ENCODE measurements around the gene NECTIN4. TPM values are rescaled to one million over a fixed set of nuclear protein-coding genes. Genes with fewer than 3 reads are reported as not detected.
A peak's percentile ranks its signal among the peaks of the same experiment; 100 is the strongest.
"Not testable (repeated sequence)": the region's sequence is repeated elsewhere in the genome, so short reads cannot be mapped to it uniquely, and the experiment has no call there.

The NECTIN4 gene
- total RNA-seq, 1 donor from 2014 or later, result 0.05 TPM

DNA sequence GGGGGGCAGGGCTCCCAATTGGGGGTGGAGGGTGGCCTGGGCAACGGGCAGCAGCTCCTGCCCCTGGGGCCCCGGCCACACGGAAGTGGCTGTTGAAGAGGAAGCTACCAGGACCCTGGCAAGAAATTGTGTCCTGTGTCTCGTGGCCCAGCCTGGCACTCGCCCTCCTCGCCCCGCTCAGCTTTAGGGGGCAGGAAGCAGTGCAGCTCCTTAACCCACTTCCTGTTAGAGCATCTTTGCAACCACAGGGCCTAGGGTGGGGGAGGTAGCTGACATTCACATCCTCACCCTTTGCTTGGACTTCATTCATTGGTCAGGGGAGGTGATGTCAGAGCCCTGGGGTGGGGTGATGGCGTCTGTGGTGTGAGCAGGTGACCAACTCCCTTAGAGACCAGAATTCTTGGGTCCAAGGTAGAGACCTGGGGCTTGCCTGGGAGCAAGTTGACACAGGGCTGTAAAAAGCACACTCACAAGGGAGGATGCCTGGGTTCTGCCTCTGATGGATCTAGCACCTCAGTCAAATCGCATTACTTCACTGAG lies 19.6 kb downstream of the NECTIN4 start, which contains the start of gene ARHGAP30:
ARHGAP30 (minus strand) TSS at position 161 of the 540 bp plus-strand sequence. CDS start 267 bp downstream, outside the sequence.
- H3K27me3 Mint-ChIP-seq, result no peaks in the 10 kb centered on the region
- H3K27ac Mint-ChIP-seq, result peak within 1 kb of the TSS; percentile 97
- peak; percentile 96 for DNase-seq
- intact Hi-C loops (cut with micrococcal nuclease), result loop anchor here (1.0 to 5.0 kb wide), 2 partner anchors 22 to 62 kb away; partner anchors contain the start of gene DEDD
- peak within 1 kb of the TSS; percentile 99 for H3K4me3 Mint-ChIP-seq
- peaks cover 21% of the 10 kb centered on the region for H3K36me3 Mint-ChIP-seq (ENCODE audit: low read depth)
- no peaks in the 10 kb centered on the region for H3K9me3 Mint-ChIP-seq
- peaks cover 51% of the 10 kb centered on the region for H3K4me1 Mint-ChIP-seq

DNA sequence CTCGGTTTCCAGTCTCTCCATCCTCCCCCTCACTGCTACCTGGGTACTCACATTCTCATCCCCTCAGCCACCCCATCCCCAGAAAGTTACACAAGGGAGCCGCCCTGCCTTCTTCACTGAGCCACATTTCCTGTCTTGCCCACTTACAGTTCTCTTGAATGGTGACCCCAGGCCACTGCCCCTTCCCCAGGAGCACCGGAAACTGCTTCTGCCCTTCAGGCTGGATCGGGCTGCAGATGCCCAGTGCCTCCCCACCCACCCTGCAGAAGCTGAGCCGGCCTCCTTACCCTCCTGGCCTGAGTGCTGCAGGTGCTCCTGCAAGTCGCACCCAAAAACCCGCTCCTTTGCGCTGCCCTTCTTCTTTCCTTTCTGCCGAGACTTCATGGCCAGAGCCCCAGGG lies 20.1 kb downstream of the NECTIN4 start:
- H3K4me1 Mint-ChIP-seq, result peaks cover 54% of the 10 kb centered on the region
- peak overlapping the region; percentile 97 for H3K27ac Mint-ChIP-seq
- peak; percentile 79 for DNase-seq
- no peaks in the 10 kb centered on the region for H3K9me3 Mint-ChIP-seq
- H3K27me3 Mint-ChIP-seq, result no peaks in the 10 kb centered on the region
- H3K4me3 Mint-ChIP-seq, result peak overlapping the region; percentile 99
- intact Hi-C loops (cut with micrococcal nuclease), result loop anchor here (5.0 kb wide), 1 partner anchor 63 kb away; the partner anchor contains the start of gene DEDD
- peaks cover 26% of the 10 kb centered on the region for H3K36me3 Mint-ChIP-seq (ENCODE audit: low read depth)

DNA sequence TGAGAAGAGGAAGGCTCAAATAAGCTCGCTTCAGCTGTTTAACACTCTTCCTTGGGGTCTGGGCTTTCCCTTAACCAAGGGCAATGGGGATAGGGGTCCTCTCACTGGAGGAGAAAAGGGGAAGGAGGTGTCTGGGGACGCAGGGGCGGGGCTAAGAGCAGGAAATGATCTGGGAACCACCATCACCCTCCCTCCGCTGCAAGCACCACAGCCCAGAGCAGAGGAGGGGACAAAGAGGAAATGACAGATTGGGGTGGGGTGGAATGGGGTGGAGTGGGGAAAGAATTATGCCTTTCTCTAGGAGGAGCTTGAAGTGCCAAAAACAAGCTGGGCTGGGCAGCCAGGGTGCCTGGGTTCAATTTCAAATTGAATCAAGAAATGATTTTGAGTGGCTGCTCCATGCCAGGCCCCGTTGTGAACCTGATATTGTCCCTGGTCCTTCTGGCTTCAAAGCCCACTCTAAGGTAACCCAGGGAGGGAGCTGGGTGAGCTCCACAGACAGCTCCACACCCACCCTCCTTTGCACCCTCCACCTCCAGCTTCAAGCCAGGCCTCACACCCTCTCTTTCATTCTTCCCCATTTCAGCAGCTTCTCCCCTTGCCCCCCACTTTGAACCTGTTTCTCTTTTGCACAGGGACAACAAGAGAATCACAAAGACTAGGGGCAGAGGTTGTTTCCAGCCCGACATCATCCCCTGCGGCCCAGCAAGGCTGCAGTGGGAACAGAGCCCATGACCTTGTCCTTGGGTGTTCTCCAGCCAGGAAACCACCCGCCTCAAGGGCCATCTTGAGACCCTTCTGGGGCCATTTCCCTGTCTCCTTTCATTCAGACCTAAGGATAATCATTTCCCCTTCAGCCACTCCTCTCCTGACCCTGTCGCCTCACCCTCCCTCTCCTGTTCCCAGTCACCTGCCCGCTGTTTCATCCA lies 20.8 kb downstream of the NECTIN4 start:
- intact Hi-C loops (cut with micrococcal nuclease), result loop anchor here (1.0 to 5.0 kb wide), 5 partner anchors 22 to 85 kb away; partner anchors contain the start of genes DEDD and UFC1
- Mint-ChIP-seq H3K4me3 (peak overlapping the region; percentile 99), H3K36me3 (ENCODE audit: low read depth) (peaks cover 29% of the 10 kb centered on the region), H3K9me3 (no peaks in the 10 kb centered on the region), H3K4me1 (peaks cover 59% of the 10 kb centered on the region), H3K27me3 (no peaks in the 10 kb centered on the region), H3K27ac (peak overlapping the region; percentile 97)
- DNase-seq, result peak; percentile 96

DNA sequence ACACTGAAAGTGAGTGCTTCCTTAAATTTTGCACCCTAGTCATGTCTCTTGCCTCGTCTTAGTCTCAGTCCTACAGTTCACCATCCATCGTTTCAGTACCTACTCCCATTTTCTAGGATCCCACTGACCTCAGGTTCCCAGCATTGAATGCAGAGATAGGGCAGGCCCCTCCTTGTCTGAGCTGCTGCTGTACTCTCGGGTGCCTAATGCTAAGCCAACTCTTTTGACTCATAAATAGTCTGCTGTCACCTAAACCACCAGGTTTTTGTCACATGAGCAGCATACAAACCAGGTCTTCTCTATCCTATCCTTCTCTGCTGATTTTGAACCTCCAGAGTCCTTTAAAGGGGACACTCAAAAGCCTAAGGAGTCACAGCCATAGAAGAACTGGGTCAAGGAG lies 22.7 kb downstream of the NECTIN4 start:
- Mint-ChIP-seq H3K9me3 (no peaks in the 10 kb centered on the region), H3K27ac (peak overlapping the region; percentile 92), H3K4me1 (peaks cover 59% of the 10 kb centered on the region), H3K27me3 (no peaks in the 10 kb centered on the region), H3K4me3 (peak overlapping the region; percentile 99), H3K36me3 (ENCODE audit: low read depth) (peaks cover 38% of the 10 kb centered on the region)
- peak; percentile 65 for DNase-seq
- intact Hi-C loops (cut with micrococcal nuclease), result loop anchor here (5.0 kb wide), 1 partner anchor 66 kb away; the partner anchor contains the start of gene DEDD

DNA sequence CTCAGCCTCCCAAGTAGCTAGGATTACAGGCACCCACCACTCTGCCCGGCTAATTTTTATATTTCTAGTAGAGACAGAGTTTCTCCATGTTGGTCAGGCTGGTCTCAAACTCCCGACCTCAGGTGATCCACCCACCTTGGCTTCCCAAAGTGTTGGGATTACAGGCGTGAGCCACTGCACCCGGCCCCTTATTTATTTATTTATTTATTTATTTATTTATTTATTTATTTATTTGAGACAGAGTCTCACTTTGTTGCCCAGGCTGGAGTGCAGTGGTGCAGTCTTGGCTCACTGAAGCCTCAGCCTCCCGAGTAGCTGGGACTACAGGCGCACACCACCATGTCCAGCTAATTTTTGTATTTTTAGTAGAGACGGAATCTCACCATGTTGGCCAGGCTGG lies 23.7 kb downstream of the NECTIN4 start:
- not testable (repeated sequence) for H3K27ac Mint-ChIP-seq, DNase-seq, H3K9me3 Mint-ChIP-seq, H3K27me3 Mint-ChIP-seq
- Mint-ChIP-seq H3K4me3 (peak overlapping the region; percentile 64), H3K36me3 (ENCODE audit: low read depth) (peaks cover 38% of the 10 kb centered on the region), H3K4me1 (peaks cover 58% of the 10 kb centered on the region)
- intact Hi-C loops (cut with micrococcal nuclease), result loop anchor here (5.0 kb wide), 1 partner anchor 67 kb away; the partner anchor contains the start of gene DEDD

DNA sequence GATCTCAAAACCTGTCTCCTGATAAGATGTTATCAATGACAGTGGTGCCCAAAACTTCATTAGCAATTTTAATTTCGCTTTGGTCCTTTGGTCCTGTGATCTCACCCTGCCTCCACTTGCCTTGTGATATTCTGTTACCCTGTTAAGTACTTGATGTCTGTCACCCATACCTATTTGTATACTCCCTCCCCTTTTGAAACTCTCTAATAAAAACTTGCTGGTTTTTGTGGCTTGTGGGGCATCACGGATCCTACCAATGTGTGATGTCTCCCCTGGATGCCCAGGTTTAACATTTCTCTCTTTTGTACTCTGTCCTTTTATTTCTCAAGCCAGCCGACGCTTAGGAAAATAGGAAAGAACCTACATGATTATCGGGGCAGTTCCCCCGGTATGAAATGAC lies 25.4 kb downstream of the NECTIN4 start:
- H3K27me3 Mint-ChIP-seq; intact Hi-C loops (cut with micrococcal nuclease); H3K9me3 Mint-ChIP-seq; DNase-seq: not testable (repeated sequence)
- Mint-ChIP-seq H3K4me1 (peaks cover 58% of the 10 kb centered on the region), H3K36me3 (ENCODE audit: low read depth) (peaks cover 47% of the 10 kb centered on the region), H3K4me3 (peak overlapping the region; percentile 65), H3K27ac (peak overlapping the region; percentile 46)

DNA sequence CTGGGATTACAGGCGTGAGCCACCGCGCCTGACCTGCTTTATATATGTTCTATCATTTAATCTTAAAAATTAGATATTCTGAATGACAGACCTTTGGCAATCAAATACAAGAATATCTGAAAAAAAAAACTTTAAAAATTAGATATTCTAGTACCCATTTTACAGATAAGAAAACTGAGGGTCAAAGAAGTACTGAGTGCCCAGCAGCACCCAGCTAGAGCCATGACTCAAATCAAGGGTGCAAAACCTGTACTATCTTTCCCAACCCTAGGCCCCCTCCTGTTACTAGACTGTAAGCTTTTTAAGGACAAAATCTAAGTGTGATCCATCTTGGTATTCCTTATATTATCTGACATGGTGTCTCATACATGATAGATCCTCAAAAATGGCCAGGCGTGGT lies 27.9 kb downstream of the NECTIN4 start:
- no peaks in the 10 kb centered on the region for H3K9me3 Mint-ChIP-seq
- no peak overlapping the region for H3K4me3 Mint-ChIP-seq
- no peaks in the 10 kb centered on the region for H3K27me3 Mint-ChIP-seq
- H3K4me1 Mint-ChIP-seq, result peaks cover 38% of the 10 kb centered on the region
- intact Hi-C loops (cut with micrococcal nuclease), result no loop called here
- DNase-seq, result no peak
- H3K27ac Mint-ChIP-seq, result no peak overlapping the region
- peaks cover 46% of the 10 kb centered on the region for H3K36me3 Mint-ChIP-seq (ENCODE audit: low read depth)

DNA sequence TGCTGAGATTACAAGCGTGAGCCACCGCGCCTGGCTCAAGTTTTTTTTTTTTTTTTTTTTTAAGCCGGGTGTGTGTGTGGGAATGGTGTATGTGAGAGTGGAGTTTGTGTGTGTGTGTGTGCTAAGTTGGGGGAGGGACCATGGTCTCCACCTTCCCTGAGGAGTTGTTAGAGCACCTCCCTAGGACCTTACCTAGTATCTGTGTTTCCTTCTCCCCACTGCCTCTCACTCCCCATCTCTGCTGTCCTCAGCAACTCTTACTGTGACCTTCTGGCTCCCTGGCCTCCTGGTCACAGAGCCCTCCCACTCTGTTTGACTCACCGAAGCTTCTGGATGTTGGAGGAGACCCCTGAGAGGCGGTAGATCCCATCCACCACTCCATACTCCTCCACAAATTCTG lies 30.1 kb downstream of the NECTIN4 start:
- no peaks in the 10 kb centered on the region for H3K27me3 Mint-ChIP-seq
- intact Hi-C loops (cut with micrococcal nuclease), result no loop called here
- no peak overlapping the region for H3K4me3 Mint-ChIP-seq
- H3K36me3 Mint-ChIP-seq (ENCODE audit: low read depth), result peaks cover 51% of the 10 kb centered on the region
- no peak for DNase-seq
- peak overlapping the region; percentile 72 for H3K27ac Mint-ChIP-seq
- no peaks in the 10 kb centered on the region for H3K9me3 Mint-ChIP-seq
- H3K4me1 Mint-ChIP-seq, result peaks cover 32% of the 10 kb centered on the region

DNA sequence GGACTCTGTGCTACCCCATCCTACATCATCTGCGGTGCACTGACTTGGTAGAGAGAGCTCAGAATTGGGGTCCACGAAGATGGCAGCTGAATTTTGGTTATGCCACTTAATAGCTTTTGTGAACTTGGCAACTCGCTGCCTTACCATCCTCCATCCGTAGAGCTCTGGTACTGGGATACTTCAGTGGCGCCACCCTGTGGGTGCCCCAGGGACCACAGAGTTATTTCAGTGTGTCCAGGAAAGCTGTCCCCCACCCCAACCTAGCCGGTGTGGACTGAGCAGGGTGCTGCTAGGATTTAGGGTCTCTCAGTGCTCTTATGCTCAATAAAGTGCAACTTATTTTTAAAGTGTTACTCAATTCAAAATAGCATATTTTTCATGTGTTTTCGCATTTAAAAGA lies 34.6 kb downstream of the NECTIN4 start:
- DNase-seq, result no peak
- Mint-ChIP-seq H3K4me1 (peaks cover 20% of the 10 kb centered on the region), H3K4me3 (no peak overlapping the region), H3K27ac (no peak overlapping the region), H3K9me3 (no peaks in the 10 kb centered on the region), H3K36me3 (ENCODE audit: low read depth) (peaks cover 63% of the 10 kb centered on the region), H3K27me3 (no peaks in the 10 kb centered on the region)
- intact Hi-C loops (cut with micrococcal nuclease), result no loop called here

DNA sequence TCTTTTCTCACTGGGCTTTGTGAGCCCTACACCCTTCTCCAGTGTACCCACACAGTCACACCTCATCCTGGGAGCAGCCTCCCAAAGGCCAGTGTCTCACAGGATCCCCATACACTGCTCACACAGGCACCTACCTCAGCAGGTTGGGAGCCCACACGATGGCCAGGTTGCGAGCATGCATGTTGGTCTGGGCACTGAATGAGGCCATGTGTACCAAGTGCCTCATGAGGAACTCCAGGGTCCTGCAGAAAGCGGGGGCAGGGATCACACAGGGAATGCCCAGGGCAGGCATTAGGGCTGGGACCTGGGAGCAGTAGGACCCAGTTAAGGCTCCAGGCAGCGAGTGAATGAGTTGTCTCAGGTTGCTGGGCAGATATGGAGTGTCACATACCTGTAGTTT lies 35.1 kb downstream of the NECTIN4 start:
- no peaks in the 10 kb centered on the region for H3K9me3 Mint-ChIP-seq
- H3K4me3 Mint-ChIP-seq, result no peak overlapping the region
- intact Hi-C loops (cut with micrococcal nuclease), result no loop called here
- H3K36me3 Mint-ChIP-seq (ENCODE audit: low read depth), result peaks cover 63% of the 10 kb centered on the region
- DNase-seq, result no peak
- peaks cover 14% of the 10 kb centered on the region for H3K4me1 Mint-ChIP-seq
- peak overlapping the region; percentile 34 for H3K27ac Mint-ChIP-seq
- no peaks in the 10 kb centered on the region for H3K27me3 Mint-ChIP-seq

DNA sequence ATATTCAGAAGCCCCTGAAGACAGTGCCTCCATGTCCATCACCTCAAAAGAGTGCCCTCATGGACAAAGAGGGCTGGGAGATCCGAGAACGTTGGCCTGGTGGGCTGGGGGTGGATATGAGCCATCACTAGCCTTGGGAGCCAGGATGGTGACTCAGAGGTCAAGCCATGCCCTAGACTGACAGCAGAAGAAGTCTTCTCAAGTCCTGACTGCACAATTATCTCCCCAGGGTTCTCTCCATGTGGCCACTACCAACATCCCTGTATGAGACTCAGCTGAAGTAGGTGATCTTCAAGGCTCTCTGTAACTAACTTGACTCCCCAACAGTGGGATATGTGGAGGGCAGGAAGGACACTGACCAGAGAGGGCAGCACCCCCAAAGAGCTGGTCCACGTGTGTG lies 36.5 kb downstream of the NECTIN4 start:
- peaks cover 18% of the 10 kb centered on the region for H3K4me1 Mint-ChIP-seq
- DNase-seq, result no peak
- no peak overlapping the region for H3K4me3 Mint-ChIP-seq
- no peak overlapping the region for H3K27ac Mint-ChIP-seq
- peaks cover 69% of the 10 kb centered on the region for H3K36me3 Mint-ChIP-seq (ENCODE audit: low read depth)
- no peaks in the 10 kb centered on the region for H3K9me3 Mint-ChIP-seq
- no peaks in the 10 kb centered on the region for H3K27me3 Mint-ChIP-seq
- intact Hi-C loops (cut with micrococcal nuclease), result no loop called here

DNA sequence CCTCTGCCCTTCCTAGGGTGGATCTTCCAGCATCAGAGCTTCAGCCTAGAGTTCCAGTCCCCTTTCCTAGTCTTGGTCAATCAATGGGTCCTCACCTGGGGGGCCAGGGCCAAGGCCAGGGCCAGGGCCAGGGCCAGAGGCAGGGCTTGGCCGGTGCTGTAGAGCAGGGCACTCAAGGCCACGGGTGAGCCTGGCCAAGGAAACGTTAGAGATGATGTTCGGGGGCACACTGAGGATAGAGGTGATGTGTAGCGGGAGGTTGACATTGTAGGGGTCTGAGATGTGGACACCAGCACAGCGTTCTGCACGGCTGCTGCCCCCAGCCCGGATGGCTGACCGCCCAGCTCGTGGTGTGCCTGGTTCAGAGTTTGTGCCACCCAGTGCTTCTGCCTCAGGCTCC lies 38.1 kb downstream of the NECTIN4 start:
- no peak for DNase-seq
- H3K27me3 Mint-ChIP-seq, result no peaks in the 10 kb centered on the region
- H3K4me1 Mint-ChIP-seq, result peaks cover 29% of the 10 kb centered on the region
- H3K4me3 Mint-ChIP-seq, result no peak overlapping the region
- no peaks in the 10 kb centered on the region for H3K9me3 Mint-ChIP-seq
- H3K36me3 Mint-ChIP-seq (ENCODE audit: low read depth), result peaks cover 68% of the 10 kb centered on the region
- H3K27ac Mint-ChIP-seq, result no peak overlapping the region
- intact Hi-C loops (cut with micrococcal nuclease), result no loop called here

DNA sequence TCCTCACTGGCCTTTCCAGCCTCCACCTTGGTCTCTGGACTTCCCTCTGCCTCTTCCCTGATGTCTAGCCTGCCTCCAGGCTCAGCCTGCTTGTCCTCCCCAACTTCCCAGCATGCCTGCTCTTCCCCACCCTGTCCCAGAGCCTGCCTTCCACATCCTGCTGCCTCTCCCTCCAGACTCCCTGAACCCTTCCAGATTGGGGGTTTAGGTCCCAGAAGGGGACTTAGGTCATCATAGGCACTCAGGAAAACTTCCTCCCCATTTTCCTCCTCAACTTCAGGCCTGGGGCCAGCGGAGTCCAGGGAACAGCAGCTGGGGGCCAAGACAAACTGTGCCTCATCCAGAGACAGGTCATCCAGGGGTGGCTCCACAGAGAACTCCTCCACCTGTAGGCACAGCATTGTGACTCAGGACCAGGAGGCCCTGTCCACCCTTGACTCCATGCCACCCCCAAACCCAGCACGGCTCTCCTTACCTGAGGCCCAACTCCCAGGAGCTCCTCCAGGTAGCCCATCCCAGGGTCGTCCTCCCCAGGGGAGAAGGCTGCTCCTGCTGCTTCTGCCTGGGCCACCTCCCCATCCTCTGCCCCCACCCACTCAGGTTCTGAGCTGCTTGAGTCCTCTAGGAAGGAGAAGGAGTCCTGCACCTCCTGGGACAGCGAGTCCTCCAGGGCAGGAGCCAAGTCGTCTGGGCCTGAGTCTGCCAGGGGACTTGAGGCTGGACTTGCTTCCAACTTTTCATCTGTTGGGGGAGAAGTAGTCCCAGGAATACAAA lies 40.2 kb downstream of the NECTIN4 start:
- Mint-ChIP-seq H3K9me3 (no peaks in the 10 kb centered on the region), H3K36me3 (ENCODE audit: low read depth) (peaks cover 57% of the 10 kb centered on the region), H3K4me1 (peaks cover 35% of the 10 kb centered on the region), H3K27me3 (no peaks in the 10 kb centered on the region), H3K4me3 (no peak overlapping the region), H3K27ac (peak overlapping the region; percentile 77)
- no peak for DNase-seq
- intact Hi-C loops (cut with micrococcal nuclease), result loop anchor here (10.0 kb wide), 1 partner anchor 346 kb away; no protein-coding TSS in a partner anchor

Measured in activated CD4-positive, alpha-beta T cell treated with anti-CD3 and anti-CD28 coated beads, Interleukin-2, amount 10 ng/mL, durations not matched to agents 24 days and 14 days (primary cell).